HTR-8/SVneo (cell line): ENCODE results near the gene C10orf90.

Experiments used
- DNase-seq: peaks from one replicate; pipeline ENCODE4 v3.0.0; 2011; ENCODE audit warnings: low spot score, mixed read lengths; ENCODE audit not compliant: insufficient read length
- FAIRE-seq: peaks from 2 replicates; lab custom pipeline; 2011; peaks lifted over from hg19 to GRCh38; lab: Jason Lieb, UNC

Gene C10orf90

GRCh38 chr10:126638542-126638941 is 32.0 kb downstream of the C10orf90 start:
- DNase-seq (no peak), FAIRE-seq (no peak)

- FAIRE-seq (no peak), DNase-seq (no peak)
These were observed 33.0 kb downstream of the C10orf90 start for GRCh38 chr10:126637501-126637900.

GRCh38 chr10:126634911-126635310 is 35.6 kb downstream of the C10orf90 start:
- no peak for DNase-seq
- no peak for FAIRE-seq

GRCh38 chr10:126634347-126634746 is 36.1 kb downstream of the C10orf90 start:
- FAIRE-seq: no peak

GRCh38 chr10:126632705-126633104 is 37.8 kb downstream of the C10orf90 start:
- FAIRE-seq: no peak
- no peak for DNase-seq

More at GRCh38 chr10:126634347-126634746, 36.1 kb downstream of the C10orf90 start:
- no peak for DNase-seq

DNA sequence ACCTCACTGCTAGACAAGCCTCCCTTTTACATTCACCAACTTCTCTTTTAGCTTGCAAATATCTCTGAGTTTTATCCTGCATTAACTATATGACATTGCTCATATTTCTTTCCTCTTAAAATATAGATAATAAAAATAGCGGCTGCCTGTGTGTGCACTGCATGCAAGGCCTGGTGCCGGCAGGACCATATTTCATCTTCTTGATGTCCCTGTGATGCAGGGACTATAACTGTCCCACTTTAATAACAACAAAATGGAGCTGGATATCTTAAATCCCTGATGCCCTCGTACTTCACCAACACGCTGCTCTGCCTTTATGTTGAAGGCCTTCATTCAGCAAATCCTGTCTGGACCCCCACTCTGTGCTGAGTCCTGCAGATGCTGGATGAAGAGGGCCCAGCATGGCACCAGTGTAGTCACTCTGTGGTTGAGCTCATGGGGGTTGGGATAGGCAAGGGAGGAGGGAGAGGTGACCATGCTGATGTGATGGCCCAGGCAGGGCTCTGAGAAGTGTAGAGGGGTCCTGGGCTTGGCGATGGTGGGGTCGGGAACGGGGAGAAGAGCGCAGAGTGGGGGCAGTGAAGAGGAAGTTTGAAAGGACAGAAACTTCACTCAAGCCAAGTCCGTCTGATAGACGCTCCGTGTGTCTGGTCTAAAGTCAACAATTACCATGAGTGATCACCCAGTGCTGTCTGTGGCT is 40.4 kb downstream of the C10orf90 start:
- DNase-seq: no peak
- FAIRE-seq: no peak

GRCh38 chr10:126628746-126629145 is 41.7 kb downstream of the C10orf90 start:
- no peak for FAIRE-seq

GRCh38 chr10:126621846-126622245 is 48.6 kb downstream of the C10orf90 start:
- FAIRE-seq (no peak), DNase-seq (no peak)

More at GRCh38 chr10:126628746-126629145, 41.7 kb downstream of the C10orf90 start:
- DNase-seq: no peak

- no peak for FAIRE-seq
- no peak for DNase-seq
These were observed 52.0 kb downstream of the C10orf90 start for GRCh38 chr10:126618466-126618865.

DNA sequence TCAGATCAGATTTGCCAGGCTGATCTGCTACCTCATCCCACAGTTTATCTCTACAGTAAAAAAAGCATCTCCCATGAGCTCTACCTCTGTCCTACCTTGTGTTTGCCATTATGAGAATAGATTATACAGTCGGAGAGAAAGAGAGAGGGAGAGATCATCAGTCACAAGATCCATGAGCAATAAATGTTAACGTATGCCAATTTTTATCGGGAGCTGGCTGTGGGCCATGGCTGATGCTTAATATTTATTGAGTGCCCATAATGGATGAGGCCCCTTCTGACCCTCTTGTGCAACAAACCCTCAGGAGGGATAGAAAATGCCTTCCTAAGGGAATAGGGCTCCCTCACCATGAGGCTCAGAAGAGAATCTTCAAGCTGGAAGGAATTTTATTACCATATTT is 52.8 kb downstream of the C10orf90 start:
- FAIRE-seq (no peak), DNase-seq (no peak)

GRCh38 chr10:126617208-126617607 is 53.3 kb downstream of the C10orf90 start:
- FAIRE-seq (no peak), DNase-seq (no peak)

- no peak for DNase-seq
- no peak for FAIRE-seq
These were observed 53.8 kb downstream of the C10orf90 start for GRCh38 chr10:126616737-126617136.

DNA sequence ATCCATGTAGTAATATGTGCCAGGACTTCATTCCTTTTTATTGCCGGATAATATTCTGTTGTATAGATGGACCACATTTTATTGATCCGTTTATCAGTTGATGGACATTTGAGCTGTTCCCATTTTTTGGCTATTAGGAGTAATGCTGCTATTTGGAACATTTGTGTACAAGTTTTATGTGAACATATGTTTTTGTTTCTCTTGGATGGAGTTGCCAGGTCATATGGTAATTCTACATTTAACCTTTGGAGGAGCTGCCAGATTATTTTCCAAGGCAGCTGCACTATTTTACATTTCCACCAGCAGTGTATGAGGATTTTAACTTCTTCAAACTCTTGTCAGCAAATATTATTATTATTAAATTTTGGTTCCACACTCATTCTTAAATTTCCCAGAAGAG is 59.2 kb downstream of the C10orf90 start:
- no peak for FAIRE-seq
- DNase-seq: no peak

GRCh38 chr10:126609566-126609965 is 60.9 kb downstream of the C10orf90 start:
- DNase-seq (no peak), FAIRE-seq (no peak)

DNA sequence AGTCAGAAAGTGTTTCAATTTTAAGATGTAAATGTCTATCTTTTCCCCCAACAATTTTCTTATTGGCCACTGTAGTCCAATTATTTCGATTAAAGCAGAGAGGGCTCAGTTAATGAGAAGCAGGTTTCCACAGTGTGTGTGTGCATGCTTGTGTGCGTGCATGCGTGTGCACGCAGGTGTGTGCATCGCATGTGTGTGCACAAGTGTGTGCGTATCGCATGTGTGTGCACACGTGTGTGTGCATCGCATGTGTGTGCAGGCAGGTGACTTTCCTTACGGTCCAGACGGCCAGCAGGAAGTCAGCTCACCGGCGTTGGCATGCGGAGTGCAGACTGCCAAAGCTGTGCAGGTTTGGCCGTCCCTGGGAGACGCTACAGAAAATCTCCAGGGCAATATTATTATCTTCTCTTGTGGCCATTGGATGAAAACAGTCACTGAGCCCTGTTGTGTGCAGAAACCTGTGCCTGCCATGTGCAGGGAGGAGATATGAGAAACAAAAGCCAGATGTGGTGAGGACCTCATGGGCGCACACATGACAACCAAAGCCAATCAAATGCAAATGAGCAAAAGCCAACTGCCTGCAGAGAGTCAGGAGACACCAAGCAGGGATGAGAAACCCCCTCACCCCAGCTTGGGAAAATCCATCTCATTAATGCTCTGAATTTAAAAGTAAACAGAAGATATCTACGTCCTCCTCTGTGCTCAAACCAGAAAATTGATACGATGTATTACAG is 70.4 kb downstream of the C10orf90 start:
- FAIRE-seq (no peak), DNase-seq (no peak)

GRCh38 chr10:126598009-126598408 is 72.5 kb downstream of the C10orf90 start:
- FAIRE-seq: no peak

GRCh38 chr10:126597211-126597610 is 73.3 kb downstream of the C10orf90 start:
- DNase-seq: no peak
- FAIRE-seq: no peak

More at GRCh38 chr10:126598009-126598408, 72.5 kb downstream of the C10orf90 start:
- DNase-seq: peak; percentile 31

DNA sequence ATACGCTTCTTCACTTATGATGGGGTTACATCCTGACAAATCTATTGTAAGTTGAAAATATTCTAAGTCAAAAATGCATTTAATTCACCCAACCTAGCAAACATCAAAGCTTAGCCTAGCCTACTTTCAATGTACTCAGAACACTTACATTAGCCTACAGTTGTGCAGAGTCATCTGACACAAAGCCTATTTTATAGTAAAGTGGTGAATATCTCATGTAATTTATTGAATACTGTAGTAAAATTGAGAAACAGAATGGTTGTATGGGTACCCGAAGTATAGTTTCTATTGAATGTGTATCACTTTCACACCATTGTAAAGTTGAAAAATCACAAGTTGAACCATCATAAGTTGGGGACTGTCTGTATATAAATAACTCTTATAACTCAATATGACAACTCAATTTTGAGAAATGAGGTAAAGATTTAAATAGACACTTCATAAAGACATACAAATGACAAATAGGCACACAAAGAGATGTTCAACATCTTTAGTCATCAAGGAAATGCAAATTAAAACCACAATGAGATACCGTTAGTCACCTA is 73.9 kb downstream of the C10orf90 start:
- no peak for FAIRE-seq
- no peak for DNase-seq

- FAIRE-seq (no peak), DNase-seq (no peak)
These were observed 75.3 kb downstream of the C10orf90 start for GRCh38 chr10:126595160-126595559.

DNA sequence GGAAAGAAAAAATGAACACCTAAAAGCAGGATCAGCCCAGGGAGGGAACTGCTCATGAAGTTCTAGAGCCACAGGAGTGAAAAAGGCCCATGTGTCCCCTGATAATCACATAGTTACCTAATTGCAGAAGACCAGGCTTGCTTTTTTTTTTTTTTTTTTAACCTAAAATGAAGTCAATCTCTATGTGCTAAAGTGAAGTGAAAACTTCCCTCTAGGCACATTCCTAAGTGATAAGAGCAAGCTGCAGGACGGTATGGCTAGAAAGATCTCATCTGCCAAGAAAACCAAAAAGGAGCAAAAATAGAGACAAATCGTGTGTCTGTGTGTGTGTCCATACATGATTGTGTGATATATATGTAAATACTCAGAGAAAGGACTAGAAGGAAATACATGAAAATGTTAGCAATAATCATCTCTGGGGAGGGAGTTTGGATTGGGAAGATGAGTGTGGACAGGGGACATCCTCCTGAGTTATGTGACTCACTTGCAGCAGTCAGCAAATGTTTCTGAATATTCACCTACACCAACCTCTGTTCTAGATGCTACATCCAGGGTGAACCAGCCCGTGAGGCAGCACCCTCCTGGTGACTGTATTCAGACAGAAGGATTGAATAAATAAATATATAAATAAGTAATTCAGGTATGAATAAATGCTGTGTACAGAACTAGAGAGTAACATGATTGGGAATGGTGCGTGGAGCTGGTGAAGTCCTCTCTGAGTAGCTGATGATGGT is 76.4 kb downstream of the C10orf90 start:
- no peak for FAIRE-seq
- DNase-seq: no peak

DNA sequence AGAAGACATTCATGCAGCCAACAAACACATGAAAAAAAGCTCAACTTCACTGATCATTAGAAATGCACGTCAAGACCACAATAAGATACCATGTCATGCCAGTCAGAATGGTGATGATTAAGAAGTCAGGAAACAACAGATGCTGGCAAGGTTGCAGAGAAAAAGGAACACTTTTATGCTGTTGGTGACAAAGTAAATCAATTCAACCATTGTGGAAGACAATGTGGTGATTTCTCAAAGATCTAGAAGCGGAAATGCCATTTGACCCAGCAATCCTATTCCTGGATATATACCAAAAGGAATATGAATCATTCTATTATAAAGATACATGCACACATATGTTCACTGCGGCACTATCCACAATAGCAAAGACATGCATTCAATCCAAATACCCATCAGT is 77.6 kb downstream of the C10orf90 start:
- DNase-seq: no peak
- no peak for FAIRE-seq
